Uterus (tissue), 2 donors: ENCODE measurements around the gene SLC35F3.

Source experiments
- POLR2A ChIP-seq, 2 donors: fragments of 450-650 bp; IDR thresholded peaks; one replicate each; pipeline ENCODE4 v1.6.1; 2016; ENCODE audit warnings: antibody characterized with exemption in 2 of 2, mild to moderate bottlenecking in 1 of 2, moderate library complexity in 1 of 2
- TF ChIP-seq, protein P1 (sequence below), 4 experiments: fragments of 200-600 bp in 2 of 4; fragments of 450-650 bp in 2 of 4; sonication (generic) in 2 of 4; IDR thresholded peaks; one replicate each; pipeline ENCODE4 v1.5.1; 2016 to 2019; ENCODE audit warnings: antibody characterized with exemption in 4 of 4, mild to moderate bottlenecking in 2 of 4, moderate library complexity in 1 of 4

DNA sequence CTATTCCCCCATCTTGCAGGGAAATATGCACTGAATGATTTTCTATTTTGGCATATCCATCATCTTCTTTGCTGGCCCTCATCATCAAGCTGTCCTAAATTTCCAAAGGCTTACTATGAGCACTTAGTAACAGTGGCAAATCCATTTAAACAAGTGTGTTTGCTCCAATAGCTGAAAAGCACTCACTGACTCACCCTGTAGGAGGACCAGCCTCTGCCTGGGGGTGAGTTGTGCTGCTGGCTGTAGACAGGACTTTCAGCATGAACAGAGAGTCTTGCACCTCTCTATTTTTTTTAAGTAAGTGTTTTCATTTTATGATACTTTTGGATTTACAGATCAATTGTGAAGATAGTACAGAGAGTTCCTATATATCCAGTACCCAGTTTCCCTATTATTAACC lies 97.3 kb downstream of the SLC35F3 start:
- TF ChIP-seq, protein P1, sequence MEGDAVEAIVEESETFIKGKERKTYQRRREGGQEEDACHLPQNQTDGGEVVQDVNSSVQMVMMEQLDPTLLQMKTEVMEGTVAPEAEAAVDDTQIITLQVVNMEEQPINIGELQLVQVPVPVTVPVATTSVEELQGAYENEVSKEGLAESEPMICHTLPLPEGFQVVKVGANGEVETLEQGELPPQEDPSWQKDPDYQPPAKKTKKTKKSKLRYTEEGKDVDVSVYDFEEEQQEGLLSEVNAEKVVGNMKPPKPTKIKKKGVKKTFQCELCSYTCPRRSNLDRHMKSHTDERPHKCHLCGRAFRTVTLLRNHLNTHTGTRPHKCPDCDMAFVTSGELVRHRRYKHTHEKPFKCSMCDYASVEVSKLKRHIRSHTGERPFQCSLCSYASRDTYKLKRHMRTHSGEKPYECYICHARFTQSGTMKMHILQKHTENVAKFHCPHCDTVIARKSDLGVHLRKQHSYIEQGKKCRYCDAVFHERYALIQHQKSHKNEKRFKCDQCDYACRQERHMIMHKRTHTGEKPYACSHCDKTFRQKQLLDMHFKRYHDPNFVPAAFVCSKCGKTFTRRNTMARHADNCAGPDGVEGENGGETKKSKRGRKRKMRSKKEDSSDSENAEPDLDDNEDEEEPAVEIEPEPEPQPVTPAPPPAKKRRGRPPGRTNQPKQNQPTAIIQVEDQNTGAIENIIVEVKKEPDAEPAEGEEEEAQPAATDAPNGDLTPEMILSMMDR (IDR thresholded peaks at IDR 0.05): no peak
- TF ChIP-seq POLR2A (IDR thresholded peaks at IDR 0.05): no peak
